HCT116 (cell line): ENCODE data around the gene RNF121. TPM values are rescaled to one million over a fixed set of nuclear protein-coding genes. Genes with fewer than 3 reads are reported as not detected.
A peak's percentile ranks its signal among the peaks of the same experiment; 100 is the strongest.

Experiments
- ATAC-seq: fragments of 200-7000 bp; cut with Tn5 transposase; 2 replicates; pipeline ENCODE4 v1.9.1; 2020; ENCODE audit warnings: mild to moderate bottlenecking, moderate library complexity
- BruUV-seq: library from RNA; stranded (reverse); fragments of 400-500 nt; replicated peaks from 2 replicates; lab custom pipeline; 2021; lab: Mats Ljungman, UMichigan
- CTCF ChIA-PET: fragments of 300-600 bp; sonication (Branson Sonifier 250); formaldehyde crosslinking; loops from one replicate; lab custom pipeline; 2021; ENCODE audit warnings: antibody characterized with exemption; lab: Charles Lee
- POLR2A ChIA-PET: fragments of 300-600, 350-600 bp; sonication (Branson Sonifier 250); formaldehyde crosslinking; loops from one replicate; lab custom pipeline; 2021; ENCODE audit warnings: antibody characterized with exemption; lab: Charles Lee
- RAD21 ChIA-PET, 2 experiments: fragments of 300-600 bp; sonication (Branson Sonifier 250); formaldehyde crosslinking; loops; one replicate each; lab custom pipeline; 2023; ENCODE audit warnings: low total read pairs in 2 of 2; ENCODE audit not compliant: uncharacterized antibody in 2 of 2, unreplicated experiment in 2 of 2, low non-redundant PET in 1 of 2; lab: Charles Lee
- DNase-seq: peaks from one replicate; pipeline ENCODE4 v3.0.0-alpha.2; 2010; ENCODE audit warnings: low read depth, low spot score
- H2AFZ ChIP-seq: fragments of 200-600 bp; shearing (Covaris generic), sonication (generic); 2 replicates; pipeline ENCODE4 v1.6.1; 2017; ENCODE audit warnings: low read depth, mixed run types, mixed read lengths, antibody characterized with exemption, low read length; ENCODE audit not compliant: poor library complexity, severe bottlenecking
- H3K27ac ChIP-seq: 2 replicates; pipeline ENCODE4 v1.5.1; 2012; ENCODE audit warnings: low read depth, low read length
- H3K27me3 ChIP-seq: fragments of 200-600 bp; sonication (generic); 2 replicates; pipeline ENCODE4 v1.6.1; 2016; ENCODE audit warnings: mixed run types, low read length, mixed read lengths; ENCODE audit not compliant: insufficient read depth
- H3K36me3 ChIP-seq, 2 experiments: fragments of 200-500 bp in 1 of 2; fragments of 200-600 bp in 1 of 2; sonication (Bioruptor generic) in 1 of 2; sonication (generic) in 1 of 2; 2 replicates each; pipeline versions ENCODE4 v1.5.1 to v1.6.1; 2014 to 2016; ENCODE audit warnings: low read length in 2 of 2, inconsistent platforms in 1 of 2, mixed read lengths in 1 of 2, mixed run types in 1 of 2; ENCODE audit not compliant: insufficient read depth in 2 of 2, control insufficient read depth in 1 of 2
- H3K4me1 ChIP-seq, 2 experiments: fragments of 200-600 bp in 1 of 2; sonication (generic) in 1 of 2; 2 replicates each; pipeline versions ENCODE4 v1.5.1 to v1.6.1; 2012 to 2017; ENCODE audit warnings: low read length in 2 of 2, inconsistent platforms in 1 of 2, mild to moderate bottlenecking in 1 of 2, mixed read lengths in 1 of 2, mixed run types in 1 of 2, moderate library complexity in 1 of 2; ENCODE audit not compliant: insufficient read depth in 2 of 2, control insufficient read depth in 1 of 2
- H3K4me2 ChIP-seq: fragments of 200-600 bp; sonication (generic); 2 replicates; pipeline ENCODE4 v1.6.1; 2017; ENCODE audit warnings: mixed run types, low read length, mixed read lengths
- H3K4me3 ChIP-seq, 2 experiments: fragments of 200-600 bp in 1 of 2; sonication (generic) in 1 of 2; replicated peaks in 1 of 2; 2 replicates each; pipeline ENCODE4 v1.5.1; 2011 to 2016; ENCODE audit warnings: low read length in 2 of 2, control low read depth in 1 of 2, low read depth in 1 of 2, mild to moderate bottlenecking in 1 of 2, mixed read lengths in 1 of 2, mixed run types in 1 of 2
- H3K79me2 ChIP-seq: fragments of 200-600 bp; sonication (generic); 2 replicates; pipeline ENCODE4 v1.6.1; 2017; ENCODE audit warnings: mild to moderate bottlenecking, mixed run types, low read length, moderate library complexity, mixed read lengths; ENCODE audit not compliant: insufficient read depth
- H3K9ac ChIP-seq: fragments of 200-600 bp; sonication (generic); 2 replicates; pipeline ENCODE4 v1.6.1; 2016; ENCODE audit warnings: low read length, mixed read lengths
- H3K9me2 ChIP-seq: fragments of 200-600 bp; sonication (generic), shearing (Covaris generic); 2 replicates; pipeline ENCODE4 v1.6.1; 2017; ENCODE audit warnings: mixed run types, mild to moderate bottlenecking, moderate library complexity; ENCODE audit not compliant: insufficient read depth
- H3K9me3 ChIP-seq, 2 experiments: fragments of 200-500 bp in 1 of 2; fragments of 200-600 bp in 1 of 2; sonication (Bioruptor generic) in 1 of 2; sonication (generic) in 1 of 2; 2 replicates each; pipeline ENCODE4 v1.6.1; 2014 to 2017; ENCODE audit warnings: low read length in 2 of 2, mixed read lengths in 2 of 2, inconsistent platforms in 1 of 2, low read depth in 1 of 2, mild to moderate bottlenecking in 1 of 2, mixed run types in 1 of 2, moderate library complexity in 1 of 2; ENCODE audit not compliant: control insufficient read depth in 1 of 2, insufficient read depth in 1 of 2
- H4K20me1 ChIP-seq: fragments of 200-600 bp; sonication (generic), shearing (Covaris generic); 2 replicates; pipeline ENCODE4 v1.6.1; 2017; ENCODE audit warnings: mixed run types, mild to moderate bottlenecking, moderate library complexity; ENCODE audit not compliant: insufficient read depth
- ELF1 ChIP-seq: IDR thresholded peaks from 2 replicates; pipeline ENCODE4 v1.6.1; 2012; ENCODE audit warnings: low read depth, borderline replicate concordance
- EZH2 ChIP-seq: fragments of 200-600 bp; sonication (generic); IDR thresholded peaks from 2 replicates; pipeline ENCODE4 v1.6.1; 2017; ENCODE audit warnings: antibody characterized with exemption, mixed run types
- JUND ChIP-seq: IDR thresholded peaks from 2 replicates; pipeline ENCODE4 v1.6.1; 2012
- MAX ChIP-seq: IDR thresholded peaks from 2 replicates; pipeline ENCODE4 v1.6.1; 2012
- POLR2A ChIP-seq: IDR thresholded peaks from 2 replicates; pipeline ENCODE4 v1.7.0; 2011; ENCODE audit warnings: borderline replicate concordance; ENCODE audit not compliant: insufficient read depth, insufficient read length; ENCODE audit errors: extremely low read depth
- POLR2AphosphoS5 ChIP-seq: IDR thresholded peaks from 2 replicates; pipeline ENCODE4 v1.6.1; 2011; ENCODE audit warnings: mild to moderate bottlenecking, low read depth, low read length, moderate library complexity
- SP1 ChIP-seq: IDR thresholded peaks from 2 replicates; pipeline ENCODE4 v1.6.1; 2012; ENCODE audit warnings: low read depth
- TCF7L2 ChIP-seq: IDR thresholded peaks from 2 replicates; pipeline ENCODE4 v1.7.0; 2011; ENCODE audit warnings: borderline replicate concordance, inconsistent platforms; ENCODE audit not compliant: insufficient read depth, insufficient read length; ENCODE audit errors: extremely low read depth
- YY1 ChIP-seq: IDR thresholded peaks from 2 replicates; pipeline ENCODE4 v1.6.1; 2011; ENCODE audit warnings: low read length, low read depth, moderate library complexity, mild to moderate bottlenecking; ENCODE audit not compliant: insufficient replicate concordance; ENCODE audit errors: extremely low read depth
- intact Hi-C: fragments of 100-400 bp; cut with micrococcal nuclease; formaldehyde crosslinking; loops from 2 replicates; pipeline ENCODE4 v1.10.0; 2022
- total RNA-seq: library from RNA; stranded (reverse); gene quantifications from one replicate; pipeline ENCODE4 v1.2.1, GENCODE V29; 2021; ENCODE audit not compliant: unreplicated experiment
- TF ChIP-seq, protein P1 (sequence below): IDR thresholded peaks from 2 replicates; pipeline ENCODE4 v1.6.1; 2012; ENCODE audit warnings: low read depth
- TF ChIP-seq, protein P2 (sequence below), 3 experiments: fragments of 200-600 bp in 1 of 3; sonication (generic) in 1 of 3; IDR thresholded peaks in 2 of 3; conservative IDR thresholded peaks in 1 of 3; 2 replicates each; pipeline ENCODE4 v1.5.1; 2012 to 2017; ENCODE audit warnings: low read depth in 2 of 3, low read length in 2 of 3, antibody characterized with exemption in 1 of 3, borderline replicate concordance in 1 of 3, control low read depth in 1 of 3, mild to moderate bottlenecking in 1 of 3, mixed read lengths in 1 of 3, mixed run types in 1 of 3, moderate library complexity in 1 of 3; ENCODE audit not compliant: insufficient read depth in 1 of 3

RNF121 gene
- total RNA-seq, 1 experiment from 2014 or later, result 24.5 TPM

DNA sequence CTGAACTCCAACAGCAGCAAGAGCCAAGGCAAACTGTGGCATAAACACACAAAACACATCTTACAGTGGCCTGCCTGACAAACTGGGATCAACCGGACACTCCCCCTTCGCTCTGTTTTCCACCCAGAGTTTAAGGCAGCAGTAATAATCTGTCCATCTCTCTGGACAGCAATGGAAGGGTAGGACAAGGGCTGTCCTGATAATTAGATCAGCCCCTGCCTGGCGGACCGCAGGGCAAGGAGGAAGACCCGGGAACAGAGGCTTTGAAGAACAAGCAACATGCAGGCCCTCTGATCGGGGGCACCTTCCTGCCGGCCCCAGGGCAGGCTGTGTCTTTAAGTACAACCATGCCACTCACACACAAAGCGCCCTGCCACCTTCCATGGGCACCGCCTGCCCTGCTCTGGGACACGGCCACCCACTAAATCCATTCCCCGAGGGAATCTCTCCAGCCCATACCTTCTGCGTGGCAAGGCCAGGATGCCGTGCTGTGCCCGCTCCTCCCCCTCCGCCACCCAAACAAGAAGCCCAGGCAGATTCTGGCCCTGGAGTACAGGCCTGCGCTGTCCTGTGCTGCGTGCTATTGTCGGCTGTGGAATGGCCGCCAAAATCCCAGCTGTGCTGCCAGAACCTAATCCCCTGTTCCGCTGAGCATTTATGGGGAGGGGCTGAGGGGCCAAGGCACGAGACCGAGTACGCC is 112.7 kb downstream of the RNF121 start:
- Histone ChIP-seq H3K27me3 (no peaks in the 10 kb centered on the region), H3K27ac (peak overlapping the region; percentile 83), H3K36me3 (no peaks in the 10 kb centered on the region), H3K4me1 (peaks cover 24 to 53% of the 10 kb centered on the region in 2 experiments), H2AFZ (no peak overlapping the region), H3K9me3 (no peaks in the 10 kb centered on the region), H3K9ac (peak overlapping the region; percentile 63), H4K20me1 (no peaks in the 10 kb centered on the region), H3K4me2 (peak overlapping the region; percentile 81), H3K4me3 (peak overlapping the region; percentile 57 to 63), H3K79me2 (peaks cover 92% of the 10 kb centered on the region), H3K9me2 (no peaks in the 10 kb centered on the region)
- intact Hi-C loops, result loop anchor here (5.0 kb wide), 1 partner anchor 36 kb away; no protein-coding TSS in a partner anchor
- TF ChIP-seq POLR2AphosphoS5 (peak; percentile 64), MAX (peak; percentile 23), YY1 (peak; percentile 66), POLR2A (no peak), SP1 (peak; percentile 74), JUND (0 out of 2 replicates have a peak, but pooled peaks have one; percentile 37), ELF1 (no peak), TCF7L2 (peak; percentile 39), EZH2 (no peak)
- TF ChIP-seq, protein P1, sequence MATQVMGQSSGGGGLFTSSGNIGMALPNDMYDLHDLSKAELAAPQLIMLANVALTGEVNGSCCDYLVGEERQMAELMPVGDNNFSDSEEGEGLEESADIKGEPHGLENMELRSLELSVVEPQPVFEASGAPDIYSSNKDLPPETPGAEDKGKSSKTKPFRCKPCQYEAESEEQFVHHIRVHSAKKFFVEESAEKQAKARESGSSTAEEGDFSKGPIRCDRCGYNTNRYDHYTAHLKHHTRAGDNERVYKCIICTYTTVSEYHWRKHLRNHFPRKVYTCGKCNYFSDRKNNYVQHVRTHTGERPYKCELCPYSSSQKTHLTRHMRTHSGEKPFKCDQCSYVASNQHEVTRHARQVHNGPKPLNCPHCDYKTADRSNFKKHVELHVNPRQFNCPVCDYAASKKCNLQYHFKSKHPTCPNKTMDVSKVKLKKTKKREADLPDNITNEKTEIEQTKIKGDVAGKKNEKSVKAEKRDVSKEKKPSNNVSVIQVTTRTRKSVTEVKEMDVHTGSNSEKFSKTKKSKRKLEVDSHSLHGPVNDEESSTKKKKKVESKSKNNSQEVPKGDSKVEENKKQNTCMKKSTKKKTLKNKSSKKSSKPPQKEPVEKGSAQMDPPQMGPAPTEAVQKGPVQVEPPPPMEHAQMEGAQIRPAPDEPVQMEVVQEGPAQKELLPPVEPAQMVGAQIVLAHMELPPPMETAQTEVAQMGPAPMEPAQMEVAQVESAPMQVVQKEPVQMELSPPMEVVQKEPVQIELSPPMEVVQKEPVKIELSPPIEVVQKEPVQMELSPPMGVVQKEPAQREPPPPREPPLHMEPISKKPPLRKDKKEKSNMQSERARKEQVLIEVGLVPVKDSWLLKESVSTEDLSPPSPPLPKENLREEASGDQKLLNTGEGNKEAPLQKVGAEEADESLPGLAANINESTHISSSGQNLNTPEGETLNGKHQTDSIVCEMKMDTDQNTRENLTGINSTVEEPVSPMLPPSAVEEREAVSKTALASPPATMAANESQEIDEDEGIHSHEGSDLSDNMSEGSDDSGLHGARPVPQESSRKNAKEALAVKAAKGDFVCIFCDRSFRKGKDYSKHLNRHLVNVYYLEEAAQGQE, result no peak
- TF ChIP-seq, protein P2, sequence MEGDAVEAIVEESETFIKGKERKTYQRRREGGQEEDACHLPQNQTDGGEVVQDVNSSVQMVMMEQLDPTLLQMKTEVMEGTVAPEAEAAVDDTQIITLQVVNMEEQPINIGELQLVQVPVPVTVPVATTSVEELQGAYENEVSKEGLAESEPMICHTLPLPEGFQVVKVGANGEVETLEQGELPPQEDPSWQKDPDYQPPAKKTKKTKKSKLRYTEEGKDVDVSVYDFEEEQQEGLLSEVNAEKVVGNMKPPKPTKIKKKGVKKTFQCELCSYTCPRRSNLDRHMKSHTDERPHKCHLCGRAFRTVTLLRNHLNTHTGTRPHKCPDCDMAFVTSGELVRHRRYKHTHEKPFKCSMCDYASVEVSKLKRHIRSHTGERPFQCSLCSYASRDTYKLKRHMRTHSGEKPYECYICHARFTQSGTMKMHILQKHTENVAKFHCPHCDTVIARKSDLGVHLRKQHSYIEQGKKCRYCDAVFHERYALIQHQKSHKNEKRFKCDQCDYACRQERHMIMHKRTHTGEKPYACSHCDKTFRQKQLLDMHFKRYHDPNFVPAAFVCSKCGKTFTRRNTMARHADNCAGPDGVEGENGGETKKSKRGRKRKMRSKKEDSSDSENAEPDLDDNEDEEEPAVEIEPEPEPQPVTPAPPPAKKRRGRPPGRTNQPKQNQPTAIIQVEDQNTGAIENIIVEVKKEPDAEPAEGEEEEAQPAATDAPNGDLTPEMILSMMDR (IDR thresholded peaks at IDR 0.05 in 2 of 3, conservative IDR thresholded peaks at IDR 0.05 in 1 of 3; ENCODE audit: borderline replicate concordance in 1 of 3, insufficient read depth in 1 of 3, low read depth in 2 of 3, low read length in 2 of 3), result no peak
- ATAC-seq (peak; percentile 74), DNase-seq (peak; percentile 40)
- no TSS peak for BruUV-seq
- RAD21 ChIA-PET, result no interaction called here
- CTCF ChIA-PET, result interaction anchor here (2.2 kb wide), 1 partner anchor 16 kb away, joined by 10 read pairs; no protein-coding TSS in a partner anchor
- POLR2A ChIA-PET, result no interaction called here
